Sigmoid colon (tissue), 4 donors: ENCODE measurements around the gene LPP.

ENCODE experiments used
- POLR2A ChIP-seq, 2 donors: fragments of 450-650 bp; IDR thresholded peaks; one replicate each; pipeline ENCODE4 v1.6.1; 2016; ENCODE audit warnings: antibody characterized with exemption in 2 of 2, mild to moderate bottlenecking in 2 of 2, moderate library complexity in 2 of 2
- POLR2AphosphoS5 ChIP-seq, 4 donors: sonication (generic); formaldehyde crosslinking; IDR thresholded peaks; one replicate each; pipeline ENCODE4 v1.6.1; 2017; ENCODE audit warnings: antibody characterized with exemption in 4 of 4
- TF ChIP-seq, protein P1 (sequence below), 4 experiments: fragments of 450-650 bp in 3 of 4; fragments of 200-600 bp in 1 of 4; IDR thresholded peaks; one replicate each; pipeline ENCODE4 v1.5.1; 2016 to 2019; ENCODE audit warnings: antibody characterized with exemption in 4 of 4, mild to moderate bottlenecking in 3 of 4, moderate library complexity in 2 of 4

DNA sequence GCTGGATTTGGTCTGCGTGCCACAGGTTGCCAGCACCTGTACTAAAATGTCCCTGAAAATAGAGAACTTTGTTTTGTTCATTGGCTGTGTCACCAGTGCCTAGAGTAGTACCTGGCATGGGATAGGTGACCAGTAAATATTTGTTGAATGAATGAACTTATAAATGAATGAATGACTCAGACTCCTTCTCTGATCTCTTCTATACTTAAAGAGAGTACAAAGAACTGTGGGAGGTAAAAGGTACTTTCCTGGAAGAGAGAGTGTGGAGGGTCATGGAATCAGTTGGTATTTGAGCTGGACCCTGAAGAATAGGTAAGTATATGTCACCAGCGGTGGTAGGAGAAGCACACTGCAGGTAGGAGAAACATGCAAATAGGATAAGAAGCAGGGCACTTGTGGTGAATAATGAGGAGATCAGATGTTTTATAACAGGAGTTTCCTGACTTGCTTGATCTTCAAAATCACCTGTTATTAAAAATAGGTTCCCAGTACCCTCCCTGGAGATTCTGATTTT lies 149.4 kb downstream of the LPP start:
- TF ChIP-seq POLR2AphosphoS5 (IDR thresholded peaks at IDR 0.05) = no peak
- TF ChIP-seq, protein P1, sequence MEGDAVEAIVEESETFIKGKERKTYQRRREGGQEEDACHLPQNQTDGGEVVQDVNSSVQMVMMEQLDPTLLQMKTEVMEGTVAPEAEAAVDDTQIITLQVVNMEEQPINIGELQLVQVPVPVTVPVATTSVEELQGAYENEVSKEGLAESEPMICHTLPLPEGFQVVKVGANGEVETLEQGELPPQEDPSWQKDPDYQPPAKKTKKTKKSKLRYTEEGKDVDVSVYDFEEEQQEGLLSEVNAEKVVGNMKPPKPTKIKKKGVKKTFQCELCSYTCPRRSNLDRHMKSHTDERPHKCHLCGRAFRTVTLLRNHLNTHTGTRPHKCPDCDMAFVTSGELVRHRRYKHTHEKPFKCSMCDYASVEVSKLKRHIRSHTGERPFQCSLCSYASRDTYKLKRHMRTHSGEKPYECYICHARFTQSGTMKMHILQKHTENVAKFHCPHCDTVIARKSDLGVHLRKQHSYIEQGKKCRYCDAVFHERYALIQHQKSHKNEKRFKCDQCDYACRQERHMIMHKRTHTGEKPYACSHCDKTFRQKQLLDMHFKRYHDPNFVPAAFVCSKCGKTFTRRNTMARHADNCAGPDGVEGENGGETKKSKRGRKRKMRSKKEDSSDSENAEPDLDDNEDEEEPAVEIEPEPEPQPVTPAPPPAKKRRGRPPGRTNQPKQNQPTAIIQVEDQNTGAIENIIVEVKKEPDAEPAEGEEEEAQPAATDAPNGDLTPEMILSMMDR (IDR thresholded peaks at IDR 0.05) = no peak
- no peak for TF ChIP-seq POLR2A (IDR thresholded peaks at IDR 0.05)
